Effector memory CD4-positive, alpha-beta T cell (primary cell): ENCODE data around the gene TXNL4A.
"Not testable (repeated sequence)": the region's sequence is repeated elsewhere in the genome, so short reads cannot be mapped to it uniquely, and the experiment has no call there.

Experiments
- DNase-seq, 3 donors: peaks; one replicate each; pipeline ENCODE4 v3.0.0-alpha.2; 2020
- H3K27ac ChIP-seq: 2 replicates; pipeline ENCODE4 v1.7.0; 2013; ENCODE audit warnings: mild to moderate bottlenecking, low read length, moderate library complexity; ENCODE audit not compliant: insufficient read depth, poor library complexity, severe bottlenecking
- H3K27me3 ChIP-seq: replicated peaks from 2 replicates; pipeline ENCODE4 v1.7.0; 2013; ENCODE audit warnings: mild to moderate bottlenecking, low read length; ENCODE audit not compliant: insufficient read depth, control insufficient read depth, poor library complexity, severe bottlenecking
- H3K36me3 ChIP-seq: 2 replicates; pipeline ENCODE4 v1.7.0; 2013; ENCODE audit warnings: mild to moderate bottlenecking, low read length, moderate library complexity; ENCODE audit not compliant: control insufficient read depth, insufficient read depth
- H3K4me1 ChIP-seq: 2 replicates; pipeline ENCODE4 v1.7.0; 2013; ENCODE audit warnings: low read length, mild to moderate bottlenecking; ENCODE audit not compliant: control insufficient read depth, insufficient read depth, poor library complexity, severe bottlenecking
- H3K4me3 ChIP-seq: 2 replicates; pipeline ENCODE4 v1.7.0; 2013; ENCODE audit warnings: low read length, low read depth, mild to moderate bottlenecking; ENCODE audit not compliant: insufficient read depth, poor library complexity, severe bottlenecking
- H3K9me3 ChIP-seq: 2 replicates; pipeline ENCODE4 v1.7.0; 2013; ENCODE audit warnings: mild to moderate bottlenecking, low read length, moderate library complexity; ENCODE audit not compliant: control insufficient read depth

Gene TXNL4A

GRCh38 chr18:79999701-80000100, 11.3 kb upstream of the TXNL4A start:
- not testable (repeated sequence) for H3K27me3 ChIP-seq, H3K4me1 ChIP-seq, H3K27ac ChIP-seq, H3K36me3 ChIP-seq, H3K4me3 ChIP-seq, H3K9me3 ChIP-seq, DNase-seq

GRCh38 chr18:79991494-79991893, 3.1 kb upstream of the TXNL4A start:
- Histone ChIP-seq H3K4me3 (no peak overlapping the region), H3K36me3 (no peaks in the 10 kb centered on the region), H3K27ac (no peak overlapping the region), H3K27me3 (no peaks in the 10 kb centered on the region), H3K9me3 (no peaks in the 10 kb centered on the region), H3K4me1 (peaks cover 10% of the 10 kb centered on the region)
- no peak for DNase-seq

GRCh38 chr18:79989195-79989497, 783 bp upstream of the TXNL4A start:
- peak overlapping the region; percentile 91 for H3K27ac ChIP-seq
- no peak for DNase-seq
- peaks cover 5% of the 10 kb centered on the region for H3K36me3 ChIP-seq
- H3K4me1 ChIP-seq = peaks cover 10% of the 10 kb centered on the region
- H3K9me3 ChIP-seq = no peaks in the 10 kb centered on the region
- H3K27me3 ChIP-seq = no peaks in the 10 kb centered on the region
- H3K4me3 ChIP-seq = peak overlapping the region; percentile 82

DNA sequence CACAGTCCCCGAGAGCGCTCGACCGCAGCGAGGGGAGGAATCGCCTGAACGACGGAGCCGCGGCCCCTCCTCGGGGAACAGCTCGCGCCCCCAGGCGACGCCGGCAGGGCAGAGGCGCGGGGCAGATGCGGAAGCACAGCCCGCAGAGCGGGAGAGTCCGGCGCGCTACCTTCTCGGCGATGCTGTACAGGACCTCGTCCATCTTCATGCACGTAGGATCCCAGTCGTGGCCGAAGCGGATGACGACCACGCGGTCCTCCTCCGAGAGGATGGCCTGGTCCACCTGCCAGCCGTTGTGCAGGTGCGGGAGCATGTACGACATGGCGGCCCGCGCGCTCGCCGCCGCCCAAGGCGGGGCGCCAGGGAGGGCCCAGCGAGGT, 302 bp downstream of the TXNL4A start:
- Histone ChIP-seq H3K27ac (peak overlapping the region; percentile 91), H3K27me3 (no peaks in the 10 kb centered on the region), H3K36me3 (peaks cover 5% of the 10 kb centered on the region), H3K4me3 (peak overlapping the region; percentile 82), H3K9me3 (no peaks in the 10 kb centered on the region), H3K4me1 (peaks cover 10% of the 10 kb centered on the region)
- peak; percentile 41 to 54 (median 42) for DNase-seq

- Histone ChIP-seq H3K4me3 (peak overlapping the region; percentile 82), H3K9me3 (no peaks in the 10 kb centered on the region), H3K36me3 (peaks cover 5% of the 10 kb centered on the region), H3K4me1 (peaks cover 10% of the 10 kb centered on the region), H3K27ac (peak overlapping the region; percentile 91), H3K27me3 (no peaks in the 10 kb centered on the region)
- DNase-seq = no peak
Observed at GRCh38 chr18:79987566-79987965, 797 bp downstream of the TXNL4A start.

GRCh38 chr18:79986726-79987125, 1.6 kb downstream of the TXNL4A start:
- H3K4me1 ChIP-seq = peaks cover 10% of the 10 kb centered on the region
- no peak overlapping the region for H3K4me3 ChIP-seq
- no peaks in the 10 kb centered on the region for H3K9me3 ChIP-seq
- no peaks in the 10 kb centered on the region for H3K27me3 ChIP-seq
- no peak for DNase-seq
- H3K36me3 ChIP-seq = peaks cover 5% of the 10 kb centered on the region
- H3K27ac ChIP-seq = no peak overlapping the region

DNA sequence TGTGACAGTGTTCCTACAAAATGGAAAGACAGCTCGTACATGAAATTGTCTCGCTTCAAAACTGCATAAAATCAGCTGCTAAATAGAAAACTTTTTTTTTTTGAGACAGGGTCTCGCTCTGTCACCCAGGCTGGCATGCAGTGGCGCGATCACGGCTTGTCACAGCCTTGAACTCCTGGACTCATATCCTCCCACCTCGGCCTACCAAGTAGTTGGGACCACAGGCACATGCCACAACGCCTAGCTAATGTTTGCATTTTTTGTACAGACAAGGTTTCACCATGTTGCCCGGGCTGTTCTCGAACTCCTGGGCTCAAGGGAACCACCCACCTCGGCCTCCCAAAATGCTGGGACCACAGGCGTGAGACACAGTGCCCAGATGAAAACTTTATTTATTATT, 3.2 kb downstream of the TXNL4A start:
- H3K27ac ChIP-seq = no peak overlapping the region
- no peak overlapping the region for H3K4me3 ChIP-seq
- no peak for DNase-seq
- peaks cover 13% of the 10 kb centered on the region for H3K4me1 ChIP-seq
- H3K36me3 ChIP-seq = peaks cover 5% of the 10 kb centered on the region
- no peaks in the 10 kb centered on the region for H3K9me3 ChIP-seq
- H3K27me3 ChIP-seq = no peaks in the 10 kb centered on the region

DNA sequence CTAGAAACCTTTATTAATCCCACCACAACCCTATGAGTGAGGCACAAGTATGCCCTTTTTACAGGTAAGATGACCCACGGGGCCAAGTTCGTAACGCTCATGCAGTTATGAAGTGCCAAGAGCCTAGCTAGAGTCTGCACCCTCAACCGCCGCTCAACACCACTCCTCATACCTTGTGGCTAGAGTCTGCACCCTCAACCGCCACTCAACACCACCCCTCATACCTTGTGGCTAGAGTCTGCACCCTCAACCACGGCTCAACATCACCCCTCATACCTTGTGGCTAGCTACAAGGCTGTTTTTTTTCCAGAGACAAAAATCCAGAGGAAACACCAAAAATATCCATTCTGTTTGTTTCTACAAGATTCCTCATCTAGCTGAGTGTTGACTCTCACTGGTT, 4.6 kb downstream of the TXNL4A start:
- H3K27ac ChIP-seq = no peak overlapping the region
- DNase-seq = no peak

DNA sequence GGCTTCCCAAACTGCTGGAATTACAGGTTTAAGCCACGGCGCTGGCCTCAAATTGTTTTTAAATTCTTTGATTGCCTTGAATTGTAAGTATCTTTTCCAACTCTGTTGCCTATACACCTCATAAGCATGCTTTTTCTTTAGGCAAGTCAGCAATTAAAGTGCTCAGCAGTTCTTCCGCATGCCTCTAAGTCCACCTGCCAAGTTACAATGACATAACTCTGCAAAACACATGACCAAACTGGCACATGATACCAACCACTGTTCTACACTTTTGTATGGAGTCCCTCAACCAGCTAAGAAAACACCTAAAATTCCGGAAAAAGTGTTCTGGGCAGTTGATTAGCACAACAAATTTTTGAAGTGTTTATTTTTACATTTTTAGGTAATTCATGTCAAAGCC, 5.1 kb downstream of the TXNL4A start:
- Histone ChIP-seq H3K27me3 (no peaks in the 10 kb centered on the region), H3K4me3 (no peak overlapping the region), H3K27ac (no peak overlapping the region), H3K9me3 (no peaks in the 10 kb centered on the region), H3K4me1 (peaks cover 13% of the 10 kb centered on the region), H3K36me3 (peaks cover 5% of the 10 kb centered on the region)
- DNase-seq = no peak

More for the DNA sequence above, 4.6 kb downstream of the TXNL4A start:
- Histone ChIP-seq H3K27me3 (no peaks in the 10 kb centered on the region), H3K9me3 (no peaks in the 10 kb centered on the region), H3K36me3 (peaks cover 5% of the 10 kb centered on the region), H3K4me1 (peaks cover 13% of the 10 kb centered on the region), H3K4me3 (no peak overlapping the region)

- Histone ChIP-seq H3K4me1 (peaks cover 13% of the 10 kb centered on the region), H3K27ac (no peak overlapping the region), H3K36me3 (peaks cover 5% of the 10 kb centered on the region), H3K4me3 (no peak overlapping the region), H3K9me3 (no peaks in the 10 kb centered on the region), H3K27me3 (no peaks in the 10 kb centered on the region)
- DNase-seq = no peak
Observed at GRCh38 chr18:79982736-79983135, 5.6 kb downstream of the TXNL4A start.

DNA sequence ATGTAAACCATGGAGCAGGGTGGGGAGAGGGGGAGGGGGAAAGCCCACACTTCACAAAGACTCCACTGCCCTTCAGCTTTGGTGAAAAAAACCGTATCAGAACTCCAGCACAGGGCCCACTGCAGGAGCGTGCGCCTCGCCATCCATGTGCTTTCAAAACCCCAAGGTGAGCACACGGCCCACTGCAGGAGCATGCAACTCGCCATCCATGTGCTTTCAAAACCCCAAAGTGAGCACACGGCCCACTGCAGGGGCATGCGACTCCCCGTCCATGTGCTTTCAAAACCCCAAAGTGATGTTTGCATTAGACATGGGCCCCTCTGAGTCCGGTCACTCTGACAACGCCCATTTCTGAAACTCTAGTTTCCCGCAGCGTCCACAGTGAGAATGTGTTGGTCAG, 7.8 kb downstream of the TXNL4A start:
- peaks cover 4% of the 10 kb centered on the region for H3K4me1 ChIP-seq
- no peaks in the 10 kb centered on the region for H3K9me3 ChIP-seq
- H3K36me3 ChIP-seq = peaks cover 12% of the 10 kb centered on the region
- H3K4me3 ChIP-seq = no peak overlapping the region
- DNase-seq = no peak
- no peaks in the 10 kb centered on the region for H3K27me3 ChIP-seq
- no peak overlapping the region for H3K27ac ChIP-seq
